ENCODE data around the gene BRD4.

Gene BRD4

GRCh38 chr19:15288146-15288963 lies 44.0 kb downstream of the BRD4 start:
- DNase-seq = peak; percentile 56

GRCh38 chr19:15287496-15287895 lies 44.8 kb downstream of the BRD4 start:
- DNase-seq = no peak

GRCh38 chr19:15286688-15287365 lies 45.5 kb downstream of the BRD4 start:
- no peak for DNase-seq

- no peak for DNase-seq
Measured at GRCh38 chr19:15285896-15286591, 46.3 kb downstream of the BRD4 start.

- DNase-seq = no peak
Measured at GRCh38 chr19:15284896-15285295, 47.4 kb downstream of the BRD4 start.

GRCh38 chr19:15284091-15284490 lies 48.2 kb downstream of the BRD4 start:
- DNase-seq = no peak

GRCh38 chr19:15283141-15283883 lies 49.0 kb downstream of the BRD4 start:
- DNase-seq = peak; percentile 28

GRCh38 chr19:15282311-15282705 lies 50.0 kb downstream of the BRD4 start:
- DNase-seq = peak; percentile 33

GRCh38 chr19:15280915-15281683 lies 51.2 kb downstream of the BRD4 start:
- peak; percentile 77 for DNase-seq

GRCh38 chr19:15280048-15280725 lies 52.2 kb downstream of the BRD4 start:
- no peak for DNase-seq

GRCh38 chr19:15279326-15279904 lies 52.9 kb downstream of the BRD4 start:
- DNase-seq = no peak

GRCh38 chr19:15276620-15277215 lies 55.6 kb downstream of the BRD4 start:
- DNase-seq = no peak

GRCh38 chr19:15274477-15274876 lies 57.9 kb downstream of the BRD4 start:
- DNase-seq = no peak

- no peak for DNase-seq
Measured at GRCh38 chr19:15269806-15270205, 62.5 kb downstream of the BRD4 start.

GRCh38 chr19:15268928-15269253 lies 63.4 kb downstream of the BRD4 start:
- DNase-seq = no peak

GRCh38 chr19:15268192-15268927 lies 64.0 kb downstream of the BRD4 start:
- DNase-seq = no peak

- no peak for DNase-seq
Measured at GRCh38 chr19:15266683-15267082, 65.7 kb downstream of the BRD4 start.

- DNase-seq = no peak
Measured at GRCh38 chr19:15265850-15266248, 66.5 kb downstream of the BRD4 start.

GRCh38 chr19:15265214-15265849 lies 67.0 kb downstream of the BRD4 start:
- no peak for DNase-seq

- no peak for DNase-seq
Measured at GRCh38 chr19:15264933-15265206, 67.5 kb downstream of the BRD4 start.
